Measurements from ENCODE around the gene CINP.

DNA sequence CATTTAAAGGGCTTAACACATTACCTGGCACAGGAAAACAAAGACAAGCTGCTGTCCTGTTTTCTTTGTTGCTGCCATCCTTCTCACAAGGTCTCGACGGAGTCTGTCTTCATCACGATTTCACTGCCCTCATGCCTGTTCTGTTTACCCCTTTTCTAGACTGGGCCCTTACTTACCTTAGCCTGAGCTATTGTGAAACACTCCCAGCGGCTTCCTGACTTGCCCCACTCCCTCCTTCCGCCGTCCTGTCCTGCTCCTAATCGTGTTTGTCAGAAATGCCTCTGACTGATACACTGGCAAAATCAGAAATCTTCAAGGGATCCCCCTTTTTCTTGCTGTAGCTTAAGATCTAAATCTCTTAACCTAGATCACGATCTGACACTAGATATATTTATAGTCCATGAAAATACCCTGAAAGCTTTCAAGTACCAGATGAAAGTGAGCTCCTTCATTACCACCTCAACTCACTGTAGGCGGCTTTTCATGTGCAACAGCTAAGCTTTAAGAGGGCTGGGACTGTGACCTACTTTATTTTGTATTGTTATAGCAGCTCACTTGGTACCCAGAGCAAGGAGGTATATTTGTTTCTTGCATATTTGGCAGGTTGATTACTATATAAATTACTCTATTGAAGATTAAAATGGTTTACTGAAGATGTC lies 32.2 kb upstream of the CINP start:
- TF ChIP-seq, protein P1, sequence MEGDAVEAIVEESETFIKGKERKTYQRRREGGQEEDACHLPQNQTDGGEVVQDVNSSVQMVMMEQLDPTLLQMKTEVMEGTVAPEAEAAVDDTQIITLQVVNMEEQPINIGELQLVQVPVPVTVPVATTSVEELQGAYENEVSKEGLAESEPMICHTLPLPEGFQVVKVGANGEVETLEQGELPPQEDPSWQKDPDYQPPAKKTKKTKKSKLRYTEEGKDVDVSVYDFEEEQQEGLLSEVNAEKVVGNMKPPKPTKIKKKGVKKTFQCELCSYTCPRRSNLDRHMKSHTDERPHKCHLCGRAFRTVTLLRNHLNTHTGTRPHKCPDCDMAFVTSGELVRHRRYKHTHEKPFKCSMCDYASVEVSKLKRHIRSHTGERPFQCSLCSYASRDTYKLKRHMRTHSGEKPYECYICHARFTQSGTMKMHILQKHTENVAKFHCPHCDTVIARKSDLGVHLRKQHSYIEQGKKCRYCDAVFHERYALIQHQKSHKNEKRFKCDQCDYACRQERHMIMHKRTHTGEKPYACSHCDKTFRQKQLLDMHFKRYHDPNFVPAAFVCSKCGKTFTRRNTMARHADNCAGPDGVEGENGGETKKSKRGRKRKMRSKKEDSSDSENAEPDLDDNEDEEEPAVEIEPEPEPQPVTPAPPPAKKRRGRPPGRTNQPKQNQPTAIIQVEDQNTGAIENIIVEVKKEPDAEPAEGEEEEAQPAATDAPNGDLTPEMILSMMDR (IDR thresholded peaks at IDR 0.05 in 4 of 5, conservative IDR thresholded peaks at IDR 0.05 in 1 of 5) = no peak
- TF ChIP-seq POLR2A (IDR thresholded peaks at IDR 0.05) = no peak
